CD4-positive, alpha-beta T cell (primary cell): Measurements from ENCODE around the gene DRGX. TPM values are rescaled to one million over a fixed set of nuclear protein-coding genes. Genes with fewer than 3 reads are reported as not detected.

ENCODE experiments used
- ATAC-seq: fragments of 200-7000 bp; cut with Tn5 transposase; one replicate; pipeline ENCODE4 v1.10.0; 2022; ENCODE audit warnings: mild to moderate bottlenecking; ENCODE audit not compliant: poor library complexity
- CTCF ChIA-PET: fragments of 350-600 bp; sonication (Branson Sonifier 250); formaldehyde crosslinking; loops from one replicate; lab custom pipeline; 2021; ENCODE audit warnings: antibody characterized with exemption, inconsistent platforms; lab: Charles Lee
- POLR2A ChIA-PET: fragments of 350-600 bp; sonication (Branson Sonifier 250); formaldehyde crosslinking; loops from one replicate; lab custom pipeline; 2021; ENCODE audit warnings: antibody characterized with exemption, inconsistent platforms; lab: Charles Lee
- DNase-seq, 14 experiments: peaks; one replicate each; pipeline ENCODE4 v3.0.0-alpha.2; 2013 to 2020; ENCODE audit warnings: mixed read lengths in 2 of 14
- H3K27ac ChIP-seq, 2 donors: one replicate each; pipeline versions ENCODE4 v1.5.1 to v1.7.0; 2013; ENCODE audit warnings: low read length in 2 of 2, low read depth in 1 of 2, mild to moderate bottlenecking in 1 of 2
- H3K27me3 ChIP-seq, 2 experiments: 1 replicate in 1 of 2; 2 replicates in 1 of 2; pipeline versions ENCODE4 v1.6.1 to v1.7.0; 2013; ENCODE audit warnings: low read length in 2 of 2, control low read depth in 1 of 2, mild to moderate bottlenecking in 1 of 2, moderate library complexity in 1 of 2; ENCODE audit not compliant: insufficient read depth in 2 of 2, control insufficient read depth in 1 of 2
- H3K36me3 ChIP-seq: one replicate; pipeline ENCODE4 v1.6.1; 2013; ENCODE audit warnings: low read length, control low read depth; ENCODE audit not compliant: insufficient read depth
- H3K4me1 ChIP-seq: one replicate; pipeline ENCODE4 v1.6.1; 2013; ENCODE audit warnings: low read length, control low read depth; ENCODE audit not compliant: insufficient read depth
- H3K4me3 ChIP-seq: one replicate; pipeline ENCODE4 v1.5.1; 2013; ENCODE audit warnings: mild to moderate bottlenecking, low read length, moderate library complexity
- H3K9me3 ChIP-seq, 2 experiments: 1 replicate in 1 of 2; 2 replicates in 1 of 2; pipeline versions ENCODE4 v1.6.1 to v1.7.0; 2013; ENCODE audit warnings: low read length in 2 of 2, mild to moderate bottlenecking in 2 of 2, control low read depth in 1 of 2, moderate library complexity in 1 of 2; ENCODE audit not compliant: control insufficient read depth in 1 of 2, insufficient read depth in 1 of 2
- H3K27ac Mint-ChIP-seq: one replicate; pipeline ENCODE4 v1.8.0; 2020; ENCODE audit warnings: mixed read lengths
- H3K27me3 Mint-ChIP-seq: one replicate; pipeline ENCODE4 v1.8.0; 2021; ENCODE audit warnings: mixed read lengths
- H3K36me3 Mint-ChIP-seq: one replicate; pipeline ENCODE4 v1.8.0; 2021; ENCODE audit warnings: low read depth, mixed read lengths
- H3K4me1 Mint-ChIP-seq: one replicate; pipeline ENCODE4 v1.8.0; 2021; ENCODE audit warnings: low read depth, mixed read lengths
- H3K4me3 Mint-ChIP-seq: one replicate; pipeline ENCODE4 v1.8.0; 2020; ENCODE audit warnings: mild to moderate bottlenecking, mixed read lengths
- H3K9me3 Mint-ChIP-seq: one replicate; pipeline ENCODE4 v1.8.0; 2020; ENCODE audit warnings: mixed read lengths
- intact Hi-C, 2 experiments: fragments of 100-400 bp; cut with DNase I in 1 of 2; cut with micrococcal nuclease in 1 of 2; formaldehyde crosslinking; loops; one replicate each; pipeline versions ENCODE4 v1.15.1 to v1.9.0; 2023 to 2025; cut with DNase I, micrococcal nuclease
- total RNA-seq, 174 experiments: library from RNA in 2 of 174; stranded (reverse) in 2 of 174; gene quantifications; one replicate each; pipeline ENCODE4 v1.2.3 and lab custom pipeline; 2021 to 2026
- TF ChIP-seq, protein P1 (sequence below): fragments of 200-600 bp; IDR thresholded peaks from one replicate; pipeline ENCODE4 v1.8.0; 2022; ENCODE audit warnings: antibody characterized with exemption, mild to moderate bottlenecking

Gene DRGX
- total RNA-seq, 2 experiments from 2014 or later = not detected

DNA sequence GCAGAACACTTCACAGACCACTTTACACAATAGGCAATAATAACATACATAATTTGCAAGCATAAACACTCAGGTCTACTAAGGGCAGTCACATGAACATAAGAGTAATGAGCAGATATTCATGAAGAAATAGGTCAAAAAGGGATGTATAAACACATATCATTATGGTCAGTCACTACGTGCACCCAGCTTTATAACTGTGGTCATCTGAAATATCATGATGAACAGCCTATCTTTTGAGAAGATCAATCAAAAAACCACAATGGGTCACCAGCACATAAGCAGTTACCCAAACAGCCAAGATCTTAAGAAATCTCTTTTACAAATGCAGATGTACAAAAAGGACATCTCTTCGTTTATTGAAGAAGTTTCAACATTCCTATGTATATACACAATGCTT, 35.5 kb upstream of the DRGX start:
- Histone ChIP-seq H3K27me3 (no peaks in the 10 kb centered on the region), H3K36me3 (no peaks in the 10 kb centered on the region), H3K27ac (no peak overlapping the region), H3K4me1 (no peaks in the 10 kb centered on the region), H3K9me3 (peaks cover 0 to 16% of the 10 kb centered on the region in 2 experiments), H3K4me3 (no peak overlapping the region)
- Mint-ChIP-seq H3K27me3 (no peaks in the 10 kb centered on the region), H3K4me1 (no peaks in the 10 kb centered on the region), H3K36me3 (no peaks in the 10 kb centered on the region), H3K4me3 (no peak overlapping the region), H3K27ac (no peak overlapping the region), H3K9me3 (no peaks in the 10 kb centered on the region)
- ATAC-seq (no peak), DNase-seq (no peak)
- ChIA-PET CTCF (no interaction called here), POLR2A (no interaction called here)
- TF ChIP-seq, protein P1, sequence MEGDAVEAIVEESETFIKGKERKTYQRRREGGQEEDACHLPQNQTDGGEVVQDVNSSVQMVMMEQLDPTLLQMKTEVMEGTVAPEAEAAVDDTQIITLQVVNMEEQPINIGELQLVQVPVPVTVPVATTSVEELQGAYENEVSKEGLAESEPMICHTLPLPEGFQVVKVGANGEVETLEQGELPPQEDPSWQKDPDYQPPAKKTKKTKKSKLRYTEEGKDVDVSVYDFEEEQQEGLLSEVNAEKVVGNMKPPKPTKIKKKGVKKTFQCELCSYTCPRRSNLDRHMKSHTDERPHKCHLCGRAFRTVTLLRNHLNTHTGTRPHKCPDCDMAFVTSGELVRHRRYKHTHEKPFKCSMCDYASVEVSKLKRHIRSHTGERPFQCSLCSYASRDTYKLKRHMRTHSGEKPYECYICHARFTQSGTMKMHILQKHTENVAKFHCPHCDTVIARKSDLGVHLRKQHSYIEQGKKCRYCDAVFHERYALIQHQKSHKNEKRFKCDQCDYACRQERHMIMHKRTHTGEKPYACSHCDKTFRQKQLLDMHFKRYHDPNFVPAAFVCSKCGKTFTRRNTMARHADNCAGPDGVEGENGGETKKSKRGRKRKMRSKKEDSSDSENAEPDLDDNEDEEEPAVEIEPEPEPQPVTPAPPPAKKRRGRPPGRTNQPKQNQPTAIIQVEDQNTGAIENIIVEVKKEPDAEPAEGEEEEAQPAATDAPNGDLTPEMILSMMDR = no peak
- intact Hi-C loops = no loop called here

DNA sequence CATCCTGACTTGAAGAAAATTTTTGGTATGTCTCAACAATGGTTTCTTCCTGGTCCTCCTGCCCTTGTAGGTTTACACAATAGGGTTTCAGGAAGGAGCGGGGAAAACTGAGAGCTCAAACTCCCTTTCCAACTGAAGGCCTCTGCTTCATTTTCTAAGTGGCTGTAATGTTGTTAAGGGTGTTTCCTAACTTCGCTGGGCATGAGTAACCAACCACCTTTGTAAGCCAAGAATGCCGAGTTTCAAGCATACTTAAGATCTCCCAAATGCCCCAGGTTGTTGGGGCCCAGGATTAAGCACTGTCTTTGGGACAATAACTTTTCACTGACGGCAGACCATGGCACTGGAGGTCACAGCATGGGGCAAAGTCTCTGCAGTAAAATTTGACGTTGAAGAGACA, 33.6 kb upstream of the DRGX start:
- ChIA-PET CTCF (no interaction called here), POLR2A (no interaction called here)
- no peak overlapping the region for H3K4me3 ChIP-seq
- no peak overlapping the region for H3K27ac Mint-ChIP-seq
- H3K27me3 ChIP-seq = no peaks in the 10 kb centered on the region
- ATAC-seq (no peak), DNase-seq (no peak)
- intact Hi-C loops = no loop called here
- H3K27ac ChIP-seq = no peak overlapping the region
- no peaks in the 10 kb centered on the region for H3K4me1 ChIP-seq
- TF ChIP-seq, protein P1 = no peak
- H3K36me3 Mint-ChIP-seq = no peaks in the 10 kb centered on the region
- H3K27me3 Mint-ChIP-seq = no peaks in the 10 kb centered on the region
- H3K4me1 Mint-ChIP-seq = no peaks in the 10 kb centered on the region
- H3K9me3 Mint-ChIP-seq = no peaks in the 10 kb centered on the region
- H3K9me3 ChIP-seq = peaks cover 6 to 31% of the 10 kb centered on the region in 2 experiments
- H3K4me3 Mint-ChIP-seq = no peak overlapping the region
- no peaks in the 10 kb centered on the region for H3K36me3 ChIP-seq

DNA sequence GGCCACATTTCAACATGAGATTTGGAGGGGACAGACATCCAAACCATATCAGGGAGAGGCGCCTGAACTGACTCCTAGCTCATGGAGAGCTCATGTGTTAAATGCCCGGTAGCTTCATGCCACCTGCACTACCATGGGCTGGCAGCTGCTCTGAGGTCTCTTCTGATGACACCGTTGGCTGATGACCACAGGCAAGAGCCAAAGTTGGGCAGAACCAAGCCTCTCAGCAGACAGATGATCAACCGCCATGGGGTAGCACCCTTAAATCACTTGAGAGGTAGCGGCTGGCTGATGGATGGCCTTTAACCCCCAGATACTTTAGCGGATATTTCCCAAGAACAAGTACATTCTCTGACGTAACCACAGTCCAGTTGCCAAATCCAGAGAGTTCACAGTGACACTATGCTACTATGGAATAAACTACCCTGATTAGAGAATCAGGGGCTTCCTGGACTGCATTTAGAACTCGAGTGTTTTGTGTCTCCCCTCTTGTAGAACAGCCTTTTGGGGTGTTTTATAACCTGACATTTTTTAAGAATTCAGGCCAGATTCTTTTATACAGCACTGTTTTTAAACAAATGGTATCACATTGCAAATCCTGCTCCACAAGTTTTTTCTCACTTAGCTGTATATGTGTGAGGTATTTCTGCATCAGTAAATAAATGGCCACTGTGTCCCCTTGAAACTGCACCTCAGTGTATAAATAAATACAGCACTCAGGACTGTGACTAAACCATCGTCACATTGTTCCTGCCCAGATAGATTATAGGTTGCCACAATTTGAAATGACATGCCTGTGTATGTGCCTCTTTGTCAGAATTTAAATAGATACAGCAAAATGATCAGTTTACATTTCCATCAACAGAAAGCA, 30.8 kb upstream of the DRGX start:
- H3K9me3 Mint-ChIP-seq = peaks cover 3% of the 10 kb centered on the region
- no peaks in the 10 kb centered on the region for H3K27me3 ChIP-seq
- intact Hi-C loops = no loop called here
- H3K4me3 Mint-ChIP-seq = no peak overlapping the region
- no peak overlapping the region for H3K27ac Mint-ChIP-seq
- H3K36me3 Mint-ChIP-seq = no peaks in the 10 kb centered on the region
- peaks cover 5% of the 10 kb centered on the region for H3K27me3 Mint-ChIP-seq
- ChIA-PET CTCF (no interaction called here), POLR2A (no interaction called here)
- H3K36me3 ChIP-seq = no peaks in the 10 kb centered on the region
- no peak overlapping the region for H3K27ac ChIP-seq
- no peaks in the 10 kb centered on the region for H3K4me1 Mint-ChIP-seq
- ATAC-seq (no peak), DNase-seq (no peak)
- TF ChIP-seq, protein P1 = no peak
- peaks cover 6 to 26% of the 10 kb centered on the region in 2 experiments for H3K9me3 ChIP-seq
- no peak overlapping the region for H3K4me3 ChIP-seq
- no peaks in the 10 kb centered on the region for H3K4me1 ChIP-seq
